Endometrium (tissue), 2 donors: ENCODE data around the gene PCDHGA2.
"Not testable (repeated sequence)": the region's sequence is repeated elsewhere in the genome, so short reads cannot be mapped to it uniquely, and the experiment has no call there.

Experiments used
- FAIRE-seq: peaks from 2 replicates; lab custom pipeline; 2012; peaks lifted over from hg19 to GRCh38; lab: Jason Lieb, UNC
- donor health status: control.
- donor health status: control.

Gene PCDHGA2

GRCh38 chr5:141338538-141339306 is at the start of gene PCDHGA2:
Gene PCDHGA2, plus strand, starts transcription at chr5:141338760.
- no peak for FAIRE-seq

- FAIRE-seq, result no peak
These were observed 40.2 kb upstream of the PCDHGA2 start for GRCh38 chr5:141298376-141298775.

DNA sequence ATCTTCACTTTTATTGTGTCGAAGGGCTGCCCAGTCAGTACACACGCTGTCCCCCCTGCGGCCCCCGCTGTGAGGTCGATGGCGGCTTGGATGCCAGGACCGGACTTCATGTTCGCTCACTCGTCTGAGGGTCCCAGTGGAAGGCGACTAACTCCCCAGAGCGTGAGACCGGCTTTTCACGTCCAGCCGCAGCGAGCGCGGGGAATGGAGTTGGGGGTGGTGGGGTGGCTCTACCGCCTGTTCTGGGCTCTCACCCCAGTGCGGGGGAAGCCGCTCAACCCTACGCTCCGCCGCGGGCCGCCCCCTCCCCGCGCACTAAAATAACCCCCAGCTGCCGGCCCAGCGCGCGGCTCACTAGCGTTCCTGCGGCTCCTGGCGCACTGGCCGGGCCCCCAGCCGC is 34.8 kb upstream of the PCDHGA2 start, which contains the start of gene SLC25A2:
SLC25A2 (minus strand) TSS at position 294 of the 400 bp plus-strand sequence; CDS start at position 110, 184 bp downstream.
- no peak for FAIRE-seq

- FAIRE-seq, result no peak
These were observed 31.9 kb upstream of the PCDHGA2 start for GRCh38 chr5:141306630-141307029.

DNA sequence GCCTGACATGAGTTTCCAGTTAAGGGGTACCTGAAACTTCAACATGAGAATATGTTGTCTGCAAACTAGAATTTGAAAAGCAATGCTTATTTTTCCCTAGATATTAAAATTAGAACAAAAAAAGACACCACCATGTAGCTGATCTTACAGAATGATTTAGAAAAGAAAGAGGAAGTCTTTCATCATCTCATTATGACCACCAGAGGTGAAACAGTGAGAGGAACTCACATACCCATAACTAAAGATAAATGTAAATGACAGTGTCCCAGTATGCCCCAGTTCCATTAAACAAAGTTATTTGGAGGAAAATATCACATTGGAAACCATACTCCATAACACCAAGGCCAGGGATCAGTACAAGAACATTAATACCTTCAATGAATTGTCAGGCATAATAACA is 24.8 kb upstream of the PCDHGA2 start:
- FAIRE-seq, result no peak

GRCh38 chr5:141316963-141317362 is 21.6 kb upstream of the PCDHGA2 start:
- FAIRE-seq, result not testable (repeated sequence)

DNA sequence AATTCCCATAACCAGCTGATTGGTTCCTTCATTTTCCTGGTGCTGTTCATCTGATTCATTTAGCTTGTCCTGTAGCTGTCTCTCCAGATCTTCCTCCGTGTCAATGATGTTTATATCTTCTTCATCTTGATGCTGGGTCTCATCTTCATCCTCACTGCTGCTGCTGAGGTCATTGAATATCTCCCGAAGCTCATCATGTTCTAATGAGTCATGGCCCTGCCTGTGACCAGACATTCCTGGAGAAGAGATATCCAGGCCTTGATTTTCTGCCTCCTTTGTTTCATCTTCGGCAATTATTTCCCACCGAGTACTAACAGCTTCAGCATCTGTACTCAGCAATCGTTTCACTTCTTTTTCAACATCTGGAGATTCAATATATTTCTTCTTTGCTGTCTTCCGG is 19.4 kb upstream of the PCDHGA2 start:
- FAIRE-seq, result no peak

GRCh38 chr5:141319699-141320098 is 18.9 kb upstream of the PCDHGA2 start:
- FAIRE-seq, result no peak

DNA sequence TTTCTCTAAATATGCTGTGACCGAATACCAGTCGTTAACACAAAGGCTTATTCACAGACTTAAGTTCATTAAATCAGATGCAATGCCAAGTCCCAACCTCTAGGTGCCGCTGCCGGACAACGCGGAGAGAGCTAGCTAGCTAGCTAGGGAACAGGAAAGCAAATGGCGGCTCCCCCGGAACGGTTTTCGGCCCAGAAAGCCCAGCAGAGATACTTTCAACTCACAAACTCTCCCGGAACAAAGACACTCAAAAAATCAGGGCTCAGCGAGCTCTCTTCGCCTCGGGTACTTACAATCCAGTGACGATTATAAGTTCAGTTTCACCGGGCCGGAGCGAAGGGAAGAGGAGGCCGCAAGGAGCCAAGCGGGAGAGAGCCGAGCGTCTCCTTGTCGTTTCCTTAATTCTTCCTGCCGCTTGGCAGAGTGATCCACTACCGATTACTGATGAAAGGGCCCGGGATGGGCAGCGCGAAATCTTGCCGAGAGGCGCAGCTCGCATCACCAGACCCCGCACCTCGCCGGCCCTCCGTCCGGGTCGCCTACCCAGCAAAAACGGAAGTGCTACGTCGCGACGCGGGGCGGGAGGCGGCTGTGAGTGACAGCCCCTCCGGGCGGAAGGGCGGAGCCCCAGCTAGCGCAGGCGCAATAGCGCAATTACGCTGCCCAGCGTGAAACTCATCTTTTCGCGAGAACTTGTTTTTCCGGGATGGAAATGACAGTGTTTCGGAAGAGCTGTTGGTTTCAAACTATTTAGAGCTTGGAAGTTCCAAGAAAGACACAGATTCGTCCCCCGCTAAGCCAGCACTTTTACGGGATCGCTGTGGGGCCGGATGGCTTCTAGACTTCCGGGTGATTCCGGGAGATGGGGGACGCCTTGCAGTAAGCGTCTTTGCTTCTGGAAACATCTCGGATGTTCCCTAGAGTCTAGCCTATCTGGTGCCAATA is 18.1 kb upstream of the PCDHGA2 start, which contains the start of gene TAF7:
TAF7 (minus strand) TSS at position 560 of the 945 bp plus-strand sequence. CDS start 740 bp downstream, outside the sequence.
- no peak for FAIRE-seq

DNA sequence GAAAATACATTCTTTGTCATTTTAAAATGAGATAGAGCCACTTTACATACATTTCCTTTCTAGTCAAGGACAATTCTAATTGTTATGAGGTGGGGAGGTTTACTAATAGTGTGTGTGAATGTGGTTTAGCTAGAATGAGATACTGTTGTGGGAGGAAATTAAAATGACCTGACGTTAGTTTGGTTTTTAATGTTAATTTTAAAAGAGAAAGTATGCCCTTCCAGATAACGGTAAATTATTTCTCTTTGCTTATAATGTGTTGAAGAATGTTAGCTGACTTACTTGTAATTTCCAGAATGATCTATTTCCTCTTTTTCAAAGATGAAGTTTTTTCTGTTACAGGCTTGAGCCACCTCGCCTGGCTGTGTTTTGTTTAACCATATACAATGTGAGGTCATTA is 16.3 kb upstream of the PCDHGA2 start:
- FAIRE-seq, result no peak

GRCh38 chr5:141326088-141326854 is 12.3 kb upstream of the PCDHGA2 start:
- no peak for FAIRE-seq

- no peak for FAIRE-seq
These were observed 10.3 kb upstream of the PCDHGA2 start for GRCh38 chr5:141328231-141328630.

DNA sequence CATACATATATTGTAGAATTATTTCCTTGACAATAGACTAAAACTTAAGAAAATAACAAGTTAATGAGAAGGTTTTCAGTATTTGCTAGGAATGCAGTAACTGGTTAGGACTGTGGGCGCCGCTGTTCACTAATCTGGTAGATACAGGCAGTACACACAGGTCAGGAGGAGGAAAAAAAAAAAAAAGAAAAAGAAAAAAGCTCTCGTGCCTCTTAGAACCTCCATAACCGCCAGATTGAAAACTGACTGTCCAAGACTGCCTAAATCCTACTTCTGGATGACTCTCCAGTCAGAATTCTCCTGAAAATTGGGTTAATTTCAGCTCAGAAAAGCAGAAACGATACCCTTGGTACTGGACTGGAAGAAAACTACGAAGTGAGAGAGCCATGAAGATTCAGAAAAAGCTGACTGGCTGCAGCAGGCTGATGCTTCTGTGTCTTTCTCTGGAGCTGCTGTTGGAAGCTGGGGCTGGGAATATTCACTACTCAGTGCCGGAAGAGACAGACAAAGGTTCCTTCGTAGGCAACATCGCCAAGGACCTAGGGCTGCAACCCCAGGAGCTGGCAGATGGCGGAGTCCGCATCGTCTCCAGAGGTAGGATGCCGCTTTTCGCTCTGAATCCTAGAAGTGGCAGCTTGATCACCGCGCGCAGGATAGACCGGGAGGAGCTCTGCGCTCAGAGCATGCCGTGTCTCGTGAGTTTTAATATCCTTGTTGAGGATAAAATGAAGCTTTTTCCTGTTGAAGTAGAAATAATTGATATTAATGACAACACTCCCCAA is 8.1 kb upstream of the PCDHGA2 start, which contains the start of gene PCDHGA1:
PCDHGA1 (plus strand) TSS at position 216 of the 782 bp plus-strand sequence.
- FAIRE-seq, result no peak

DNA sequence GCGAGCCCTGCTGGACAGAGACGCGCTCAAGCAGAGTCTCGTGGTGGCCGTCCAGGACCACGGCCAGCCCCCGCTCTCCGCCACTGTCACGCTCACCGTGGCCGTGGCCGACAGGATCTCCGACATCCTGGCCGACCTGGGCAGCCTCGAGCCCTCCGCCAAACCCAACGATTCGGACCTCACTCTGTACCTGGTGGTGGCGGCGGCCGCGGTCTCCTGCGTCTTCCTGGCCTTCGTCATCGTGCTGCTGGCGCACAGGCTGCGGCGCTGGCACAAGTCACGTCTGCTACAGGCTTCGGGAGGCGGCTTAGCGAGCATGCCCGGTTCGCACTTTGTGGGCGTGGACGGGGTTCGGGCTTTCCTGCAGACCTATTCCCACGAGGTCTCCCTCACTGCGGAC is 6.0 kb upstream of the PCDHGA2 start:
- not testable (repeated sequence) for FAIRE-seq

- FAIRE-seq, result not testable (repeated sequence)
These were observed 2.3 kb downstream of the PCDHGA2 start for GRCh38 chr5:141340781-141341354.

- no peak for FAIRE-seq
These were observed 4.2 kb downstream of the PCDHGA2 start for GRCh38 chr5:141342773-141343172.

DNA sequence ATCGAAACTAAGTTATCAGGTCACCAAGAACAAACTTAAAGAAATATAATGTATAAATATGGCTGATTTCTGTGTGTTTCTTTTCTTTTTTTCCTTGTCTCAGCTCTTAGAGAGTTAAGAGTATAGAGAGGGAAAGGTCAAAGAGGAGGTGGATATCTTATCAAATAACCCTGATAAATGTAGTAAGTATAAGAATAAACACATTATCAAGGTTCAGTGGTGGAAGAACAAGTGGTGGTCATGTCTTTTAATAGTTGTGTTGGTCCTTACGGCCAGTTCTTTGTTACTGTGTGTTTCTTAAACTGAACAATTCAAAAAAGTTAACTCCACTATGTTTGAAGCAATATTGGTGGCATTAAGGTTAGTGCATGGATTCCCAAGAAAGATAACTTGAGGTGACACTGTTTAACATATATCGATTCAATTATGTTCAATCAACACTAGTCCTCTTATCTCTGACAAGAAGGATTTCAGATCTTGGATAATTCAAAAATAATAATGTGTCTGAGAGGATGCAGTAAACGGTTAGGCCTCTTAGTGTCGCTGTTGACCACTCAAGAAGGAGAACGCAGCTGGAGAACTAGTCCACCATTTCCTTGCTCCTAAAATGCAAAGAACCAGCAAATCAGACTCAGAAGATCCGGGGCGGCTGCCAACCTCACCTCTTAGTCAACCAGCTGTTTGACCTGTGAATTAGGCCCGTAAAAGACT is 4.8 kb downstream of the PCDHGA2 start, which contains the start of gene PCDHGA3:
PCDHGA3 (plus strand) TSS at position 588 of the 711 bp plus-strand sequence. CDS start 205 bp downstream, outside the sequence.
- no peak for FAIRE-seq

DNA sequence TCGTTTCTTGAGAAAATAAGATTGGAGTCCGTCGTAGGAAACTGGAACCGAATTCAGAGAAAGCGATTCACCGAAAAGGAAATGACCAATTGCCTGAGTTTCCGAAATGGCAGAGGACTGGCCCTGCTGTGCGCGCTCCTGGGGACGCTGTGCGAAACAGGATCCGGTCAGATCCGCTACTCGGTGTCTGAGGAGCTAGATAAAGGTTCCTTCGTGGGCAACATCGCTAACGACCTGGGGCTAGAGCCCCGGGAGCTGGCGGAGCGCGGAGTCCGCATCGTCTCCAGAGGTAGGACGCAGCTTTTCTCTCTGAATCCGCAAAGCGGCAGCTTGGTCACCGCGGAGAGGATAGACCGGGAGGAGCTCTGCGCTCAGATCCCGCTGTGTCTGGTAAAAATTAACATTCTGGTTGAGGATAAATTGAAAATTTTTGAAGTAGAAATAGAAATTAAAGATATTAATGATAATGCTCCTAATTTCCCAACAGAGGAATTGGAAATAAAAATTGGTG is 5.4 kb downstream of the PCDHGA2 start:
- FAIRE-seq, result no peak

GRCh38 chr5:141345327-141345726 is 6.8 kb downstream of the PCDHGA2 start:
- FAIRE-seq, result no peak

- not testable (repeated sequence) for FAIRE-seq
These were observed 7.5 kb downstream of the PCDHGA2 start for GRCh38 chr5:141346017-141346416.
